HepG2 (cell line): Measurements from ENCODE around the gene ARFGEF2. TPM values are rescaled to one million over a fixed set of nuclear protein-coding genes. Genes with fewer than 3 reads are reported as not detected.

Experiments used
- DPF2 ChIP-seq: sonication (generic); formaldehyde crosslinking; IDR thresholded peaks from 2 replicates; pipeline ENCODE4 v1.4.0; 2020; ENCODE audit warnings: mild to moderate bottlenecking, low read depth, missing genetic modification reagents, borderline replicate concordance
- POLR2AphosphoS5 ChIP-seq: IDR thresholded peaks from 2 replicates; pipeline ENCODE4 v1.6.1; 2012; ENCODE audit warnings: low read depth, low read length
- TCF12 ChIP-seq, 2 experiments: fragments of 450-650 bp in 1 of 2; sonication (generic) in 1 of 2; formaldehyde crosslinking in 1 of 2; IDR thresholded peaks; 2 replicates each; pipeline versions ENCODE4 v1.6.1 to v1.8.0; 2017 to 2022; ENCODE audit warnings: antibody characterized with exemption in 1 of 2, mild to moderate bottlenecking in 1 of 2, missing genetic modification reagents in 1 of 2, moderate library complexity in 1 of 2
- ZNF616 ChIP-seq: sonication (generic); formaldehyde crosslinking; IDR thresholded peaks from 2 replicates; pipeline ENCODE4 v1.5.0; 2020; ENCODE audit warnings: low read depth, mild to moderate bottlenecking, missing genetic modification reagents
- polyA plus RNA-seq, 8 experiments: library from polyadenylated mRNA; depleted of rRNA in 3 of 8; stranded (reverse) in 7 of 8; unstranded in 1 of 8; fragments of >200 nt; fragmentation: Illumina TruSeq in 4 of 8; extraction: Trizol in 4 of 8; gene quantifications; 2 replicates each; pipeline versions ENCODE4 v1.2.1 to v1.2.3, GENCODE V29; 2011 to 2016; ENCODE audit warnings: low read depth in 4 of 8, missing spikeins in 1 of 8, mixed read lengths in 1 of 8; ENCODE audit not compliant: insufficient read depth in 1 of 8
- total RNA-seq, 5 experiments: library from RNA; depleted of rRNA; stranded (reverse); fragments of >200 nt; fragmentation: Illumina TruSeq; extraction: Trizol; gene quantifications; 2 replicates each; pipeline ENCODE4 v1.2.3, GENCODE V29; 2016; ENCODE audit warnings: low read depth in 1 of 5
- TF ChIP-seq, protein P1 (sequence below): sonication (generic); formaldehyde crosslinking; IDR thresholded peaks from one replicate; pipeline ENCODE4 v1.5.1; 2020; ENCODE audit warnings: mild to moderate bottlenecking, missing genetic modification reagents; ENCODE audit errors: not compliant biosample characterization
- TF ChIP-seq, protein P2 (sequence below): sonication (generic); formaldehyde crosslinking; IDR thresholded peaks from 2 replicates; pipeline ENCODE4 v1.4.0; 2020; ENCODE audit warnings: missing genetic modification reagents, borderline replicate concordance
- TF ChIP-seq, protein P3 (sequence below): sonication (generic); formaldehyde crosslinking; conservative IDR thresholded peaks from 2 replicates; pipeline ENCODE4 v1.5.0; 2020; ENCODE audit warnings: missing genetic modification reagents
- TF ChIP-seq, protein P4 (sequence below): sonication (generic); formaldehyde crosslinking; conservative IDR thresholded peaks from 2 replicates; pipeline ENCODE4 v1.8.1; 2023; ENCODE audit warnings: missing genetic modification reagents
- TF ChIP-seq, protein P5 (sequence below): sonication (generic); formaldehyde crosslinking; conservative IDR thresholded peaks from 2 replicates; pipeline ENCODE4 v1.4.0; 2020; ENCODE audit warnings: missing genetic modification reagents

The ARFGEF2 gene
- total and polyA plus RNA-seq, 2 of the 13 experiments (the other 11 are each of a cell fraction or from before 2014, with no cell fraction given): 44.0 to 60.8 TPM

DNA sequence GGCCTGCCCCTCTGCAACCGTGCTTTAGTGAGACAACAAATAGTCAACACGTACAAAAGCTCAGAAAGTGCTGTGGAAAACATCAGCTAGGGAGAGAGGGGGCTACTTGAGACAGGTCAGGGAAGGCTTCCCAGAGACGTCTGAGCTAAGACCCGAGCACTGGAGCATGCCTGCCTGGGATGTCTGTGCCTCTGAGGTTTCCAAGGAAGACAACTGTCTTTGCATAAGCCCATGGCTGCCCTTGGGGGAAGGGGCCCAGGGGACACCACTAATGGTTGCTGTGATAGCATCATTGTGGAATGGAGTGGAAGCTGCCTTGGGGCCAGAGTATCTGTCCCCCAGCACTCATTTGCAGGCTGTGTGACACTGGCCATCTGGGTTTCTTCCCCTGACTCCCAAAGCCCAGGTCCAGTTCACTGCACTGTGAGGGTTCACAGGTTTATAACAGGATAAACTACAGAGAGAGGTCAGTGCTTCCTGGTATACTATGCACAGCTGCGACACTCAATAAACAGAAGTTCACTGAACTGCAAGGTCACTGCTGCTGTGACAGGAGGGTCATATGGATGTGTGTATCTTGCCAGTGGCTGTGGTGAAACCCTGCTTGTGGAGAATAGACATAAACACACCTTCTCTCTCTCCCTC, 1.5 kb upstream of the ARFGEF2 start (continued):
- TF ChIP-seq, protein P1, sequence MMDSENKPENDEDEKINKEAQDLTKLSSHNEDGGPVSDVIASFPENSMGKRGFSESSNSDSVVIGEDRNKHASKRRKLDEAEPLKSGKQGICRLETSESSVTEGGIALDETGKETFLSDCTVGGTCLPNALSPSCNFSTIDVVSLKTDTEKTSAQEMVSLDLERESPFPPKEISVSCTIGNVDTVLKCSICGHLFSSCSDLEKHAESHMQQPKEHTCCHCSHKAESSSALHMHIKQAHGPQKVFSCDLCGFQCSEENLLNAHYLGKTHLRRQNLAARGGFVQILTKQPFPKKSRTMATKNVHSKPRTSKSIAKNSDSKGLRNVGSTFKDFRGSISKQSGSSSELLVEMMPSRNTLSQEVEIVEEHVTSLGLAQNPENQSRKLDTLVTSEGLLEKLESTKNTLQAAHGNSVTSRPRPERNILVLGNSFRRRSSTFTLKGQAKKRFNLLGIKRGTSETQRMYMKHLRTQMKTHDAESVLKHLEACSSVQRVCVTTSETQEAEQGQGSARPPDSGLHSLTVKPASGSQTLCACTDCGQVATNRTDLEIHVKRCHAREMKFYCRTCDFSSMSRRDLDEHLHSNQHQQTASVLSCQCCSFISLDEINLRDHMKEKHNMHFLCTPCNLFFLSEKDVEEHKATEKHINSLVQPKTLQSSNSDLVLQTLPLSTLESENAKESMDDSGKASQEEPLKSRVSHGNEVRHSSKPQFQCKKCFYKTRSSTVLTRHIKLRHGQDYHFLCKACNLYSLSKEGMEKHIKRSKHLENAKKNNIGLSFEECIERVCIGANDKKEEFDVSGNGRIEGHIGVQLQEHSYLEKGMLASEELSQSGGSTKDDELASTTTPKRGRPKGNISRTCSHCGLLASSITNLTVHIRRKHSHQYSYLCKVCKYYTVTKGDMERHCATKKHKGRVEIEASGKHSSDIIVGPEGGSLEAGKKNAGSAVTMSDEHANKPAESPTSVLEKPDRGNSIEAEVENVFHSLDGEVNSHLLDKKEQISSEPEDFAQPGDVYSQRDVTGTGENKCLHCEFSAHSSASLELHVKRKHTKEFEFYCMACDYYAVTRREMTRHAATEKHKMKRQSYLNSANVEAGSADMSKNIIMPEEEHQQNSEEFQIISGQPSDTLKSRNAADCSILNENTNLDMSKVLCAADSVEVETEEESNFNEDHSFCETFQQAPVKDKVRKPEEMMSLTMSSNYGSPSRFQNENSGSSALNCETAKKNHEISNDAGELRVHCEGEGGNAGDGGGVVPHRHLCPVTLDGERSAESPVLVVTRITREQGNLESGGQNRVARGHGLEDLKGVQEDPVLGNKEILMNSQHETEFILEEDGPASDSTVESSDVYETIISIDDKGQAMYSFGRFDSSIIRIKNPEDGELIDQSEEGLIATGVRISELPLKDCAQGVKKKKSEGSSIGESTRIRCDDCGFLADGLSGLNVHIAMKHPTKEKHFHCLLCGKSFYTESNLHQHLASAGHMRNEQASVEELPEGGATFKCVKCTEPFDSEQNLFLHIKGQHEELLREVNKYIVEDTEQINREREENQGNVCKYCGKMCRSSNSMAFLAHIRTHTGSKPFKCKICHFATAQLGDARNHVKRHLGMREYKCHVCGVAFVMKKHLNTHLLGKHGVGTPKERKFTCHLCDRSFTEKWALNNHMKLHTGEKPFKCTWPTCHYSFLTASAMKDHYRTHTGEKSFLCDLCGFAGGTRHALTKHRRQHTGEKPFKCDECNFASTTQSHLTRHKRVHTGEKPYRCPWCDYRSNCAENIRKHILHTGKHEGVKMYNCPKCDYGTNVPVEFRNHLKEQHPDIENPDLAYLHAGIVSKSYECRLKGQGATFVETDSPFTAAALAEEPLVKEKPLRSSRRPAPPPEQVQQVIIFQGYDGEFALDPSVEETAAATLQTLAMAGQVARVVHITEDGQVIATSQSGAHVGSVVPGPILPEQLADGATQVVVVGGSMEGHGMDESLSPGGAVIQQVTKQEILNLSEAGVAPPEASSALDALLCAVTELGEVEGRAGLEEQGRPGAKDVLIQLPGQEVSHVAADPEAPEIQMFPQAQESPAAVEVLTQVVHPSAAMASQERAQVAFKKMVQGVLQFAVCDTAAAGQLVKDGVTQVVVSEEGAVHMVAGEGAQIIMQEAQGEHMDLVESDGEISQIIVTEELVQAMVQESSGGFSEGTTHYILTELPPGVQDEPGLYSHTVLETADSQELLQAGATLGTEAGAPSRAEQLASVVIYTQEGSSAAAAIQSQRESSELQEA: no peak
- TF ChIP-seq TCF12 (IDR thresholded peaks at IDR 0.05): no peak
- TF ChIP-seq TCF12 (CRISPR knock-in tag; IDR thresholded peaks at IDR 0.05): peak; percentile 53; the same call in 1 of the 2 replicates
- TF ChIP-seq ZNF616 (CRISPR knock-in tag): no peak
- TF ChIP-seq, protein P2, sequence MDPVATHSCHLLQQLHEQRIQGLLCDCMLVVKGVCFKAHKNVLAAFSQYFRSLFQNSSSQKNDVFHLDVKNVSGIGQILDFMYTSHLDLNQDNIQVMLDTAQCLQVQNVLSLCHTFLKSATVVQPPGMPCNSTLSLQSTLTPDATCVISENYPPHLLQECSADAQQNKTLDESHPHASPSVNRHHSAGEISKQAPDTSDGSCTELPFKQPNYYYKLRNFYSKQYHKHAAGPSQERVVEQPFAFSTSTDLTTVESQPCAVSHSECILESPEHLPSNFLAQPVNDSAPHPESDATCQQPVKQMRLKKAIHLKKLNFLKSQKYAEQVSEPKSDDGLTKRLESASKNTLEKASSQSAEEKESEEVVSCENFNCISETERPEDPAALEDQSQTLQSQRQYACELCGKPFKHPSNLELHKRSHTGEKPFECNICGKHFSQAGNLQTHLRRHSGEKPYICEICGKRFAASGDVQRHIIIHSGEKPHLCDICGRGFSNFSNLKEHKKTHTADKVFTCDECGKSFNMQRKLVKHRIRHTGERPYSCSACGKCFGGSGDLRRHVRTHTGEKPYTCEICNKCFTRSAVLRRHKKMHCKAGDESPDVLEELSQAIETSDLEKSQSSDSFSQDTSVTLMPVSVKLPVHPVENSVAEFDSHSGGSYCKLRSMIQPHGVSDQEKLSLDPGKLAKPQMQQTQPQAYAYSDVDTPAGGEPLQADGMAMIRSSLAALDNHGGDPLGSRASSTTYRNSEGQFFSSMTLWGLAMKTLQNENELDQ (CRISPR knock-in tag): no peak; the same call in 1 of the 2 replicates
- TF ChIP-seq POLR2AphosphoS5: peak; percentile 25; the same call in 1 of the 2 replicates
- TF ChIP-seq, protein P3, sequence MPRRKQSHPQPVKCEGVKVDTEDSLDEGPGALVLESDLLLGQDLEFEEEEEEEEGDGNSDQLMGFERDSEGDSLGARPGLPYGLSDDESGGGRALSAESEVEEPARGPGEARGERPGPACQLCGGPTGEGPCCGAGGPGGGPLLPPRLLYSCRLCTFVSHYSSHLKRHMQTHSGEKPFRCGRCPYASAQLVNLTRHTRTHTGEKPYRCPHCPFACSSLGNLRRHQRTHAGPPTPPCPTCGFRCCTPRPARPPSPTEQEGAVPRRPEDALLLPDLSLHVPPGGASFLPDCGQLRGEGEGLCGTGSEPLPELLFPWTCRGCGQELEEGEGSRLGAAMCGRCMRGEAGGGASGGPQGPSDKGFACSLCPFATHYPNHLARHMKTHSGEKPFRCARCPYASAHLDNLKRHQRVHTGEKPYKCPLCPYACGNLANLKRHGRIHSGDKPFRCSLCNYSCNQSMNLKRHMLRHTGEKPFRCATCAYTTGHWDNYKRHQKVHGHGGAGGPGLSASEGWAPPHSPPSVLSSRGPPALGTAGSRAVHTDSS (CRISPR knock-in tag): no peak
- TF ChIP-seq, protein P4, sequence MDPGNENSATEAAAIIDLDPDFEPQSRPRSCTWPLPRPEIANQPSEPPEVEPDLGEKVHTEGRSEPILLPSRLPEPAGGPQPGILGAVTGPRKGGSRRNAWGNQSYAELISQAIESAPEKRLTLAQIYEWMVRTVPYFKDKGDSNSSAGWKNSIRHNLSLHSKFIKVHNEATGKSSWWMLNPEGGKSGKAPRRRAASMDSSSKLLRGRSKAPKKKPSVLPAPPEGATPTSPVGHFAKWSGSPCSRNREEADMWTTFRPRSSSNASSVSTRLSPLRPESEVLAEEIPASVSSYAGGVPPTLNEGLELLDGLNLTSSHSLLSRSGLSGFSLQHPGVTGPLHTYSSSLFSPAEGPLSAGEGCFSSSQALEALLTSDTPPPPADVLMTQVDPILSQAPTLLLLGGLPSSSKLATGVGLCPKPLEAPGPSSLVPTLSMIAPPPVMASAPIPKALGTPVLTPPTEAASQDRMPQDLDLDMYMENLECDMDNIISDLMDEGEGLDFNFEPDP (CRISPR knock-in tag): no peak
- TF ChIP-seq, protein P5, sequence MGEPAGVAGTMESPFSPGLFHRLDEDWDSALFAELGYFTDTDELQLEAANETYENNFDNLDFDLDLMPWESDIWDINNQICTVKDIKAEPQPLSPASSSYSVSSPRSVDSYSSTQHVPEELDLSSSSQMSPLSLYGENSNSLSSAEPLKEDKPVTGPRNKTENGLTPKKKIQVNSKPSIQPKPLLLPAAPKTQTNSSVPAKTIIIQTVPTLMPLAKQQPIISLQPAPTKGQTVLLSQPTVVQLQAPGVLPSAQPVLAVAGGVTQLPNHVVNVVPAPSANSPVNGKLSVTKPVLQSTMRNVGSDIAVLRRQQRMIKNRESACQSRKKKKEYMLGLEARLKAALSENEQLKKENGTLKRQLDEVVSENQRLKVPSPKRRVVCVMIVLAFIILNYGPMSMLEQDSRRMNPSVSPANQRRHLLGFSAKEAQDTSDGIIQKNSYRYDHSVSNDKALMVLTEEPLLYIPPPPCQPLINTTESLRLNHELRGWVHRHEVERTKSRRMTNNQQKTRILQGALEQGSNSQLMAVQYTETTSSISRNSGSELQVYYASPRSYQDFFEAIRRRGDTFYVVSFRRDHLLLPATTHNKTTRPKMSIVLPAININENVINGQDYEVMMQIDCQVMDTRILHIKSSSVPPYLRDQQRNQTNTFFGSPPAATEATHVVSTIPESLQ (CRISPR knock-in tag): no peak
- TF ChIP-seq DPF2 (CRISPR knock-in tag): peak; percentile 68
